IPS DF 4.7 (cell line): Measurements from ENCODE around the gene ANKRD55.
"Not testable (repeated sequence)": the region's sequence is repeated elsewhere in the genome, so short reads cannot be mapped to it uniquely, and the experiment has no call there.

Experiments
- DNase-seq: peaks from one replicate; pipeline ENCODE4 v3.0.0-alpha.2; 2013; ENCODE audit warnings: low spot score; ENCODE audit errors: extremely low read depth

Gene ANKRD55

DNA sequence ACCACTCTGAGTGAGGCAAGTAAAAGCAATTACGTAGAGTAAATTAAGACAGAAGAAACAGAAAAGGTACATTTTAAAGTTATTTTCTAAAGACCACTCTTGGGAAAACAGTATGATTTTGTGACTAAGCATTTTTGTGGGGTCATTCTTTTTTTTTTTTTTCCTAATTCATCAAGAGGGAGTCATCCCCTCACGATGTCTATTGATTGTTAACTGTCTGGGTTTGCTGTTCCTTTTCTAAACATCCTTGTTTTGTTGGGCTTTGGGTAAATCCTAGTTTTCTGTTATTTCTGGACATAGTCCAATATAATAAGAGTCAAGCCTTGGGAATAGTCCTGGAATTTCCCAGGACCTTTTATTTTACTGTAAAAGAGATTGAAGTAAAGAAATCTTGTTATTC lies 63.8 kb downstream of the ANKRD55 start:
- DNase-seq: no peak

DNA sequence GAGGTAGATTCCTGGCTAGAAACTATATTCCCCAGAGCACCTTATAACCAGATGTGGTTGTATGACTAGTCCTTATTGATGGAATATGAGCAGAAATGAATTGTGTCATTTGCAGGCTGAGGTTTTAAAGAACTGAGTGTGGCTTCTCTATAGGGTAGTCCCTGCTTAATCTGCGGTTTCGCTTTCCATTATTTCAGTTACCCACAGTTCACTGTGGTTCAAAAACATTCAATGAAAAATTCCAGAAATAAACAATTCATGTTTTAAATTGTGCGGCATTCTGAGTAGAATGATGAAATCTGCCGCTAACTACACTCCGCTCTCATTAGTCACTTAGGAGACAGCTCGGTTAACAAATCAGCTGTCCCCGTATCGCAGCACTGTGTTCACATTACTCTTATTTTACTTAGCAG lies 65.1 kb downstream of the ANKRD55 start:
- DNase-seq: no peak

- DNase-seq: no peak
Measured at GRCh38 chr5:56167519-56167918, 65.6 kb downstream of the ANKRD55 start.

DNA sequence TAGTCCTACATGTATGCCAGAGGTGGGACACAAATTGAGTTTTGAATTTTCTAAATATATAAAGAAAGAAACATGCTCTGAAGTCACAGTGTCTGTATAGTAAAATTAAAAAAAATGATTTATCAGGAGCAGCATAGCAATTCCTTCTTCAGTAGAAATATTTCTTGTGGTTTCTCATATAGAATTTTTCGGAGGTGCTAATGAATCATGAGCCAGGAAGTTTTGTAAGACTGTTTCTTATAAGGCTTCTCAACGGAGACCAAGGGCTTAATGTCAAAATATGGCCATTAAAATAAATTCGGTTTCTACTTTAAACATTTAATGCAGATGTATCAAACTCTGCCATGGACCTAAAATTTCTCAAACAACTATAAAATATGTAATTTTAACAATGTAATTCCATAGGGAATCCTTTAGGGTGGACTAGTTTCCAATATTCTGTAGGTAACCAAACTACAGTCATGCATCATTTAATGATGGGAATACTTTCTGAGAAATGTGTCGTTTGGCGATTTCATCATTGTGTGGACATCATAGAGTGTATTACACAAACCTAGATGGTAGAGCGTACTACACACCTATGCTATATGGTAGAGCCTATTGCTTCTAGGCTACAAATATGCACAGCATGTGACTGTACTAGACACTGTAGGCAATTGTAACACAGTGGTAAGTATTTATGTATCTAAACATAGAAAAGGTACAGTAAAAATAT lies 66.3 kb downstream of the ANKRD55 start:
- no peak for DNase-seq

DNA sequence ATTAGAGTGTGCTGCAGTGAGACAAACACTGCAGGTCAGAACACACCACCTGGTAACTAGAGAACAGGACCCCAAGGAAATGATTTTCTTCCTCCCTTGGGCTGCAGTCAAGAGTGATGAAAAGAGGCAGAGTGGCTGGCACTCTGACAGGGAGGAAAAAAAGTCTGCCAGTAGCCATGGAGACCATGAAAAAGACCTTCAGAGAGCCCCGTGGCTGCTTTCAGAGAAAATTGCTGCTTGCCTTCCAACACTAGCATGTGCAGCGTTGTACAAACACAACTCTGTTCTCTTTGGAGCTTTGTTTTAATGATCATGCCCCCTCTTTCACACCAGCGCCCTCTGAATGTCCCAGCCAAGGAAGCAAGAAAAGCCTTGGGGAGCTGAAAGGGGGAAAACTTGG lies 68.8 kb downstream of the ANKRD55 start:
- DNase-seq: no peak

GRCh38 chr5:56161927-56162326 lies 71.2 kb downstream of the ANKRD55 start:
- no peak for DNase-seq

DNA sequence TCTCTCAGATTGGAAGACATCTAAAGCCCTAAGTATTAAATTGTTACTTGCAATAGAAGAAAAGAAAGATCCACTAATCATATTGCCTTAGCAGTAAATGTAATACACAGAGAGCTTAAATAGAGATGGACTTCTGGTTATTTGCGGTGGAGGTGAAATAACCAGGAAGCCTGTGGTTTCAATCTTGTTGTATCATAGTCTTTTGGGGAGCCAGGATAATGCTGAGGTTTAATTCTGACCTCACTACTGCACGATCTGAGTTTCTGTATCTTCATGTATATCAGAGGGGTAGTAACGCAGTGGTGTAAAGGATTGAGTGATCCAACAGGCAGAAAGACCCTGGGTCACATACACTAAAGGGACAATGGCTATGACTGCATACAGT lies 71.7 kb downstream of the ANKRD55 start:
- no peak for DNase-seq

GRCh38 chr5:56160723-56161438 lies 72.2 kb downstream of the ANKRD55 start:
- no peak for DNase-seq

- DNase-seq: no peak
Measured at GRCh38 chr5:56159521-56159947, 73.6 kb downstream of the ANKRD55 start.

DNA sequence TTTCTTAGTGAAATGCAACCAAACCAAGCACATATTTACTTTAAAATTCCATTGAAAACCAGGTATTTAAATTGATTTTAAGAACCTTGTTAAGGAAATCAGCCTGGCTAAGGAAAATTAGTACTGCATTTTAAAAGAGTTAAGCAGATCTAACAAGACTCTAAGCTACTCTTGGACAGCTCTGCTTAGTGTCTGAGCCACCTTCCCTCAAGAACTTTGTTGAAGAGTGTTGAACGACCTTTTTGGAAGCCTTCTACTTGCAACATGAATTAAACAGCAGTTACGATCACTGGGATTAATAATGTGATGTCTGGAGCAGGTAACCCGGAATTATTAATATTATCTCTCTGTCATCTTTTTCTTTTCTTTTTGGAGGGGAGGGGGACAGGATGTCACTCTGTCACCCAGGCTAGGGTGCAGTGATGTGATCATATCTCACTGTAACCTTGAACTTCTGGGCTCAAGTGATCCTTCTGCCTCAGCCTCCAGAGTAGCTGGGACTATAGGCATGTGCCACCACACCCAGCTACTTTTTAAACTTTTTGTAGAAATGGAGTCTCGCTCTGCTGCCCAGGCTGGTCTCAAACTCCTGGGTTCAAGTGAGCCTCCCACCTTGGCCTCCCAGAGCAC lies 74.7 kb downstream of the ANKRD55 start:
- DNase-seq: no peak

GRCh38 chr5:56157191-56157621 lies 75.9 kb downstream of the ANKRD55 start:
- DNase-seq: not testable (repeated sequence)

DNA sequence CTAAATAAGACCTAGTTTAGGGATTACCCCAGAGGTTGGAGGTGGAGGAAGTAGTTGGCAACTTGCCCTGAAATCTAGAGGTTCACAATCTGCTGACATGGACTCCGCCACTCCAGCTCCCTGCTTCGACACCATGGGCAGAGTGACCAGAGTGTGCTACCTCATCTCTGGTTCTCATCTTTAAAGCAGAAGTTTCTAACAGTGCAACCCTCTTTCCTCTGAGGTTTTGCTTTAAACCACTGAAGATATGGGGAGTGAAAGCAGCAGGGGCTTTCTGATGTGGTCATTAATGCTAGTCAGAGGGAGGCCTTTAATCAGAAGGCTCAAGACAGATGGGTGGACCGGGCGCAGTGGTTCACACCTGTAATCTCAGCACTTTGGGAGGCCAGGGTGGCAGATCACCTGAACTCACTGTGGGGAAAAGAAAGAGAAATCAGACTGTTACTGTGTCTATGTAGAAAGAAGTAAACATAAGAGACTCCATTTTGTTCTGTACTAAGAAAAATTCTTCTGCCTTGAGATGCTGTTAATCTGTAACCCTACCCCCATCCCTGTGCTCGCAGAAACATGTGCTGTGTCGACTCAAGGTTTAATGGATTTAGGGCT lies 76.4 kb downstream of the ANKRD55 start:
- DNase-seq: not testable (repeated sequence)

- no peak for DNase-seq
Measured at GRCh38 chr5:56155992-56156584, 77.0 kb downstream of the ANKRD55 start.

- DNase-seq: no peak
Measured at GRCh38 chr5:56154732-56155484, 78.2 kb downstream of the ANKRD55 start.

- no peak for DNase-seq
Measured at GRCh38 chr5:56152437-56152836, 80.7 kb downstream of the ANKRD55 start.

- DNase-seq: not testable (repeated sequence)
Measured at GRCh38 chr5:56150756-56151155, 82.4 kb downstream of the ANKRD55 start.

DNA sequence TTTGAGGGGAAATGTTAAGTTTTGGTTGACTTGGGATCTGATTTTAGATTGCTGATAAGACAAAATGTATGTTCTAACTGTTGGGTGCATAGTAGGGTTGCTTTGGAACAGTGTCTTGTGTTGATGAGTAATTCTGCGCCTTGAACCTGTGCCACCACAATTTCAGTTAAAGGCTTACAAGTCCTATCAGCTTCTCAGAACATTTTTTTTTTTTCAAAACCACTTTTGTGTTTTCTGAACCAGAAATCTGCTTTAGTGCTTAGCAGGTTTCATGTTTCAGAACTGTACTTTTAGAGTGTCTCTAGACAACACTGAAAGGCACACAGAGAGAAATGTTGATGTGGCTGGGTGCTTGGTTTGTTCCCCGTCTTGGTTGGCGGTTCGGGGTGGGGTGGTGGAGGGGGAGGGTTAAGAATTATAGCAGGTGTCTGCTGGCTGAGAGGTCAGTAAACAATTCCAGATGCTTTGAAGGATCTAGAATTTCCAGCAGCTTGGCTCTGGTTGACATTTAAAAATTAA lies 84.6 kb downstream of the ANKRD55 start:
- DNase-seq: no peak

- no peak for DNase-seq
Measured at GRCh38 chr5:56147659-56148230, 85.4 kb downstream of the ANKRD55 start.

DNA sequence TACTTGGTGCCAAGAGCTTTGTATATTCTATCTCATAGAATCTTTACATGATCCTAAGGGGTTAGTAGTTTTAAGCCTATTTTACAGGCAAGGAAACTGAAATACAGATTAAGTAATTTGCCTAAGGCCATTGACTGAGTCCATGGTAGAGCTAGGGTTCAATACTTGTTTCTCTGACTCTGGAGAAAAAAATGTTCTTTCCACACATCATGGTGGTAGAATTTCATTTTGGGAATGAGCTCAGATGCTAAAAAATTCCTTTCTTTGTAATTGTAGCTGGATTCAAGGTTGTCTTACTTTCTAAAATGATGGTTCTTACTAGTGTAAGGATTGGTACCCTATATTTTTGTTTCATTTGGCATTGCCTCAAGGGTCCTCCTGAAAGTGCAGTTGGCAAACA lies 86.0 kb downstream of the ANKRD55 start:
- DNase-seq: no peak

DNA sequence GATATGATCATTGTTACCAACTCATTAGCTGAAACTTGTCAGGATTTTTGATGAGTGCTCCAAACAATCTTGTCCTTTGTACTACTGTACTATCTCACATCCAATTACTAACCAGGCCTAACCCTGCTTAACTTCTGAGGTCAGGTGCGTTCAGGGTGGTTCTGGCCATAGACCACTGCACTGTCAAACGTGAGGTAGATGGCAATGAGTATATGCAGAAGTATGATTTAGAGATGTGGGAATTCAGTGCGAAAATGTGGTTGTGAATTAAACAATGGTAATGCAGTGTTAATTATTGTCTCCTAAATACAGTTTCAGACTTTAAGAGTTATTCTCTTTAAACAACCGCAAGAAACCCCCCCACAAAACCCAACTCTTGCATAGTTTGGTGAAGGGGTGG lies 86.5 kb downstream of the ANKRD55 start:
- no peak for DNase-seq
